ENCODE data around the gene GET4. TPM values are rescaled to one million over a fixed set of nuclear protein-coding genes. Genes with fewer than 3 reads are reported as not detected.

GET4 gene
- total and polyA plus RNA-seq, 2 experiments from 2014 or later = 55.0 to 75.4 TPM

GRCh38 chr7:894164-894867 lies 18.0 kb downstream of the GET4 start:
- Histone ChIP-seq H3K4me1 (ENCODE audit: low read depth) (no peaks in the 10 kb centered on the region), H3K36me3 (peaks cover 17% of the 10 kb centered on the region), H3K4me3 (no peak overlapping the region), H3K27me3 (no peaks in the 10 kb centered on the region), H3K27ac (no peak overlapping the region), H3K9me3 (ENCODE audit: low read depth) (no peaks in the 10 kb centered on the region)
- TF ChIP-seq, protein P1, sequence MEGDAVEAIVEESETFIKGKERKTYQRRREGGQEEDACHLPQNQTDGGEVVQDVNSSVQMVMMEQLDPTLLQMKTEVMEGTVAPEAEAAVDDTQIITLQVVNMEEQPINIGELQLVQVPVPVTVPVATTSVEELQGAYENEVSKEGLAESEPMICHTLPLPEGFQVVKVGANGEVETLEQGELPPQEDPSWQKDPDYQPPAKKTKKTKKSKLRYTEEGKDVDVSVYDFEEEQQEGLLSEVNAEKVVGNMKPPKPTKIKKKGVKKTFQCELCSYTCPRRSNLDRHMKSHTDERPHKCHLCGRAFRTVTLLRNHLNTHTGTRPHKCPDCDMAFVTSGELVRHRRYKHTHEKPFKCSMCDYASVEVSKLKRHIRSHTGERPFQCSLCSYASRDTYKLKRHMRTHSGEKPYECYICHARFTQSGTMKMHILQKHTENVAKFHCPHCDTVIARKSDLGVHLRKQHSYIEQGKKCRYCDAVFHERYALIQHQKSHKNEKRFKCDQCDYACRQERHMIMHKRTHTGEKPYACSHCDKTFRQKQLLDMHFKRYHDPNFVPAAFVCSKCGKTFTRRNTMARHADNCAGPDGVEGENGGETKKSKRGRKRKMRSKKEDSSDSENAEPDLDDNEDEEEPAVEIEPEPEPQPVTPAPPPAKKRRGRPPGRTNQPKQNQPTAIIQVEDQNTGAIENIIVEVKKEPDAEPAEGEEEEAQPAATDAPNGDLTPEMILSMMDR (IDR thresholded peaks at IDR 0.05; ENCODE audit: low read depth, low read length) = no peak
- no peak for DNase-seq (ENCODE audit: low read depth in 1 of 2, low spot score in 1 of 2)

DNA sequence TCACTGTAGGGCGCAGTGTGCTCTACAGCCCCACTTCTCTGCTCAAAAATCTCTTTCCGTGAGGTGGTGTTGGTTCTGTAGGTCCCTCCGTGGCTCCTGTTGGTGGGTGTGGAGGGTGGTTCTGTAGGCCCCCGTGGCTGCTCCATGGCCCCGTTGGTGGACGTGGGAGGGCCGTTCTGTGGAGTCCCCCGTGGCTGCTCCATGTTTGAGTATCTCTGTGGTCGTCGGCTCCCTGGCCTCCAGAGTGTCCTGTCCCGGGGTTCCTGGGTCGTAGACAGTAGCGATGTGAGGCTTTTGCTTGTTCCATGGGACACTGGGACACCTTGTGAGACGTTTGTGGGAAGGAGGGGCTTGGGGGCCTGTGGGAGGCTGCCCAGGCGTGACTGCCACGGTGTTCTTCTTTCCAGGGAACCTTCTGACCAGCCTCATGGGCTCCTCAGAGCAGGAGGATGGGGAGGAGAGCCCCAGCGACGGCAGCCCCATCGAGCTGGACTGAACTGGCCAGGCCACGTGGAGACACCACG lies 18.6 kb downstream of the GET4 start:
- no peaks in the 10 kb centered on the region for H3K4me1 ChIP-seq (ENCODE audit: low read depth)
- peaks cover 17% of the 10 kb centered on the region for H3K36me3 ChIP-seq
- H3K27me3 ChIP-seq = no peaks in the 10 kb centered on the region
- H3K27ac ChIP-seq = no peak overlapping the region
- H3K4me3 ChIP-seq = no peak overlapping the region
- TF ChIP-seq, protein P1 (IDR thresholded peaks at IDR 0.05; ENCODE audit: low read depth, low read length) = no peak
- DNase-seq (ENCODE audit: low read depth in 1 of 2, low spot score in 1 of 2) = no peak
- H3K9me3 ChIP-seq (ENCODE audit: low read depth) = no peaks in the 10 kb centered on the region

- Histone ChIP-seq H3K4me1 (ENCODE audit: low read depth) (no peaks in the 10 kb centered on the region), H3K36me3 (peaks cover 17% of the 10 kb centered on the region), H3K4me3 (no peak overlapping the region), H3K9me3 (ENCODE audit: low read depth) (no peaks in the 10 kb centered on the region), H3K27me3 (no peaks in the 10 kb centered on the region), H3K27ac (no peak overlapping the region)
- TF ChIP-seq, protein P1 (IDR thresholded peaks at IDR 0.05; ENCODE audit: low read depth, low read length) = no peak
- DNase-seq (ENCODE audit: low read depth in 1 of 2, low spot score in 1 of 2) = no peak
These were observed 19.2 kb downstream of the GET4 start for GRCh38 chr7:895451-896052.

DNA sequence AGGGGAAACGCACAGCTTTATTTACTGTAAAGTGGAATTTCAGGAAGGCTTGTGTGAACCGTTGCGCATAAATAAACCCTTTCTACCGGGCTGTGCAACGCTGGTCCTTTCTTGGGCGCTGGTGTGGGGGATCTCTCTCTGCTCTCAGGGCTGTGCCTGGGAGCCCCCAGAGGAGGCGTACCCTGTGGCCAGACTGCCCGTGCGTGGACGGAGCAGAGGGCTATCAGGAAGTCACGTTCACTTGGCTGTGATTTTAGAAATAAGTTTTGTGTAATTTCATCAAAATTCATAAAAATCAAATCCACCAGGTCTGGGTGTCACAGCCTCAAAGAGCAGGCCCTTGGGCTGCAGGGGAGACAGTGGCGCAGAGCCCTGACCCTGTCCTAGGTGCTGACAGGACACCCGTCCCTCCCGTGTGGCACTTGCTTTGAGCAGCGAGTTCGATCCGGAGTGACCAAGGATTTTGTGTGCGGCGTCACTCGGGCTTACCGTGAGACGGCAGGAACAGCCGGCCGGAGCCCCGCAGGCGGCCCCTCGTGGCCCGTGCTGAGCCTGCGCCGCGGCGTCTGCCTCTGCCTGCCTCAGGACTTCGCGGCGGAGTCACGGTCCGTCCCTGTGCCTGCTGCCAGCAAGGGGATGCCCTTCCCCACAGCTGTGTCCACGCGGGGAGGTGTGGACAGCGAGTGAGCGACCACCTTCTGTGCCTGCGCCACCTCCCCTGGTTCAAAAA lies 20.2 kb downstream of the GET4 start:
- Histone ChIP-seq H3K4me1 (ENCODE audit: low read depth) (no peaks in the 10 kb centered on the region), H3K27me3 (no peaks in the 10 kb centered on the region), H3K9me3 (ENCODE audit: low read depth) (no peaks in the 10 kb centered on the region), H3K4me3 (no peak overlapping the region), H3K27ac (no peak overlapping the region), H3K36me3 (peaks cover 12% of the 10 kb centered on the region)
- TF ChIP-seq, protein P1 (IDR thresholded peaks at IDR 0.05; ENCODE audit: low read depth, low read length) = no peak
- DNase-seq (ENCODE audit: low read depth in 1 of 2, low spot score in 1 of 2) = no peak

DNA sequence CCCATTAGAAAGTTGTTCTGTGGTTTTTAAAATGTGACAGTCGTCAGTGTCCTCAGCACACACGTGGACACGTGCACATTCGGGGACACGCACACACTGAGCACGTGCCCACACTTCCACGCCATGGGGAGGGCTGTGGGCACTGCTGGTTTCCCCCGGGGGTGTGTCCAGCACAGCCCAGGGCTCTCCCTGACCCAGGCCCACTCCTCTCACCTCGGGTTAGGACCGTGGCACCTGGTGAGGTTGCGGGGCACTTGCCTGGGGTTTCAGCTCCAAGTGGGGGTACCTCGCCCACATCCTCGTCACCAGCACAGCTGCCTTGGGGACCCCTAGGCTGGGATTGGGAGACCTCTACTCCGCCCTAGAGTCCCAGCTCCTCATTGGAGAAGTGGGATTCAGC lies 20.7 kb downstream of the GET4 start:
- no peaks in the 10 kb centered on the region for H3K9me3 ChIP-seq (ENCODE audit: low read depth)

More for the DNA sequence above, 20.7 kb downstream of the GET4 start:
- no peak for DNase-seq (ENCODE audit: low read depth in 1 of 2, low spot score in 1 of 2)
- Histone ChIP-seq H3K4me3 (no peak overlapping the region), H3K27ac (no peak overlapping the region), H3K4me1 (ENCODE audit: low read depth) (no peaks in the 10 kb centered on the region), H3K36me3 (peaks cover 12% of the 10 kb centered on the region), H3K27me3 (no peaks in the 10 kb centered on the region)
- TF ChIP-seq, protein P1 (IDR thresholded peaks at IDR 0.05; ENCODE audit: low read depth, low read length) = no peak

All from cardiac muscle cell (in vitro differentiated cells and primary cell).